Stimulated activated CD4-positive, alpha-beta T cell treated with anti-CD3 and anti-CD28 coated beads, Interleukin-12 subunit alpha, Interleukin-12 subunit beta, amount 100 ng/mL, for 4 hours (primary cell): ENCODE measurements around the gene EVPL.
"Not testable (repeated sequence)": the region's sequence is repeated elsewhere in the genome, so short reads cannot be mapped to it uniquely, and the experiment has no call there.

Source experiments
- DNase-seq: peaks from one replicate; pipeline ENCODE4 v3.0.0-alpha.2; 2020

The EVPL gene

GRCh38 chr17:76048025-76048605 lies 21.0 kb upstream of the EVPL start:
- no peak for DNase-seq

GRCh38 chr17:76046064-76046463 lies 19.0 kb upstream of the EVPL start:
- no peak for DNase-seq

- DNase-seq, result not testable (repeated sequence)
These were observed 17.4 kb upstream of the EVPL start for GRCh38 chr17:76044475-76045007.

GRCh38 chr17:76042868-76043267 lies 15.8 kb upstream of the EVPL start:
- DNase-seq, result not testable (repeated sequence)

GRCh38 chr17:76040376-76040775 lies 13.3 kb upstream of the EVPL start:
- no peak for DNase-seq

- DNase-seq, result no peak
These were observed 12.0 kb upstream of the EVPL start for GRCh38 chr17:76039121-76039520.

GRCh38 chr17:76038050-76038449 lies 10.9 kb upstream of the EVPL start:
- no peak for DNase-seq

GRCh38 chr17:76036497-76037261 lies 9.6 kb upstream of the EVPL start:
- DNase-seq, result no peak

- no peak for DNase-seq
These were observed 7.6 kb upstream of the EVPL start for GRCh38 chr17:76034428-76035350.

- DNase-seq, result no peak
These were observed 6.0 kb upstream of the EVPL start for GRCh38 chr17:76033139-76033538.

GRCh38 chr17:76032780-76033108 lies 5.6 kb upstream of the EVPL start:
- DNase-seq, result no peak

- DNase-seq, result no peak
These were observed 5.1 kb upstream of the EVPL start for GRCh38 chr17:76032073-76032779.

GRCh38 chr17:76026714-76027158 lies 370 bp downstream of the EVPL start:
- DNase-seq, result no peak

- no peak for DNase-seq
These were observed 1.8 kb downstream of the EVPL start for GRCh38 chr17:76025294-76025693.

- DNase-seq, result no peak
These were observed 2.8 kb downstream of the EVPL start for GRCh38 chr17:76024353-76024752.

GRCh38 chr17:76023900-76024237 lies 3.2 kb downstream of the EVPL start:
- DNase-seq, result no peak

GRCh38 chr17:76022973-76023899 lies 3.9 kb downstream of the EVPL start:
- DNase-seq, result no peak

- no peak for DNase-seq
These were observed 4.8 kb downstream of the EVPL start for GRCh38 chr17:76022285-76022684.

GRCh38 chr17:76019833-76020467 lies 7.2 kb downstream of the EVPL start:
- no peak for DNase-seq

- DNase-seq, result no peak
These were observed 8.3 kb downstream of the EVPL start for GRCh38 chr17:76018801-76019200.

- DNase-seq, result no peak
These were observed 8.8 kb downstream of the EVPL start for GRCh38 chr17:76018340-76018680.
